GM12878 (cell line): ENCODE measurements around the gene GABPB2. TPM values are rescaled to one million over a fixed set of nuclear protein-coding genes. Genes with fewer than 3 reads are reported as not detected.

ENCODE experiments used
- ATAC-seq: fragments of 200-7000 bp; cut with Tn5 transposase; 3 replicates; pipeline ENCODE4 v1.9.1; 2020; ENCODE audit warnings: mild to moderate bottlenecking, moderate library complexity
- BruUV-seq: library from RNA; stranded (reverse); fragments of 400-500 nt; replicated peaks from 2 replicates; lab custom pipeline; 2021; lab: Mats Ljungman, UMichigan
- CTCF ChIA-PET: fragments of 300-600 bp; sonication (Branson Sonifier 250); formaldehyde crosslinking; extraction: SDS; loops from one replicate; lab custom pipeline; 2021; ENCODE audit warnings: inconsistent platforms; lab: Yijun Ruan, JAX
- POLR2A ChIA-PET: fragments of 350-600 bp; formaldehyde crosslinking; extraction: SDS; loops from one replicate; lab custom pipeline; 2021; ENCODE audit warnings: inconsistent platforms; lab: Charles Lee
- RAD21 ChIA-PET: fragments of 300-600 bp; sonication (Branson Sonifier 250); formaldehyde crosslinking; loops from one replicate; lab custom pipeline; 2023; ENCODE audit warnings: antibody characterized with exemption; ENCODE audit not compliant: unreplicated experiment; lab: Charles Lee
- SMC1A ChIA-PET: fragments of 300-600 bp; sonication (Branson Sonifier 250); formaldehyde crosslinking; loops from one replicate; lab custom pipeline; 2023; ENCODE audit not compliant: unreplicated experiment, uncharacterized antibody; lab: Charles Lee
- DNase-seq: peaks from one replicate; pipeline ENCODE4 v3.0.0-alpha.2; 2011; ENCODE audit warnings: low read depth, low spot score
- FAIRE-seq: peaks from 3 replicates; lab custom pipeline; 2011; peaks lifted over from hg19 to GRCh38; lab: Jason Lieb, UNC
- H2AFZ ChIP-seq: 2 replicates; pipeline ENCODE4 v1.6.0; 2011; ENCODE audit warnings: low read depth, low read length, control low read depth; ENCODE audit not compliant: control insufficient read depth
- H3K27ac ChIP-seq: 2 replicates; pipeline ENCODE4 v1.5.1; 2011; ENCODE audit warnings: control low read depth; ENCODE audit not compliant: control insufficient read depth, insufficient read depth
- H3K27me3 ChIP-seq, 2 experiments: replicated peaks in 1 of 2; 2 replicates each; pipeline versions ENCODE4 v1.6.0 to v1.6.1; 2011; ENCODE audit warnings: low read length in 1 of 2; ENCODE audit not compliant: control insufficient read depth in 2 of 2, insufficient read depth in 2 of 2
- H3K36me3 ChIP-seq, 2 experiments: 2 replicates each; pipeline ENCODE4 v1.5.1; 2011; ENCODE audit warnings: low read length in 1 of 2; ENCODE audit not compliant: control insufficient read depth in 2 of 2, insufficient read depth in 2 of 2
- H3K4me1 ChIP-seq: 2 replicates; pipeline ENCODE4 v1.6.1; 2011; ENCODE audit warnings: mild to moderate bottlenecking, low read length, moderate library complexity, mixed read lengths; ENCODE audit not compliant: control insufficient read depth, insufficient read depth
- H3K4me2 ChIP-seq: 2 replicates; pipeline ENCODE4 v1.6.0; 2011; ENCODE audit warnings: control low read depth; ENCODE audit not compliant: control insufficient read depth, insufficient read depth
- H3K4me3 ChIP-seq: fragments of 200-600 bp; sonication (generic); 2 replicates; pipeline ENCODE4 v1.5.1; 2016
- H3K79me2 ChIP-seq: 2 replicates; pipeline ENCODE4 v1.6.0; 2011; ENCODE audit warnings: low read length; ENCODE audit not compliant: control insufficient read depth, insufficient read depth
- H3K9ac ChIP-seq: 2 replicates; pipeline ENCODE4 v1.8.0; 2011; ENCODE audit warnings: low read length, control low read depth, mixed read lengths; ENCODE audit not compliant: control insufficient read depth, insufficient read depth
- H3K9me3 ChIP-seq: replicated peaks from 3 replicates; pipeline ENCODE4 v1.5.1; 2011; ENCODE audit warnings: mild to moderate bottlenecking, low read length; ENCODE audit not compliant: control insufficient read depth, insufficient read depth
- H4K20me1 ChIP-seq: 2 replicates; pipeline ENCODE4 v1.6.0; 2011; ENCODE audit not compliant: control insufficient read depth, insufficient read depth
- CUX1 ChIP-seq: IDR thresholded peaks from 2 replicates; pipeline ENCODE4 v1.6.1; 2012; ENCODE audit warnings: improper control_type of control experiment, low read depth, low read length; ENCODE audit not compliant: insufficient replicate concordance
- HDGF ChIP-seq: fragments of 450-650 bp; IDR thresholded peaks from 2 replicates; pipeline ENCODE4 v1.6.1; 2016; ENCODE audit warnings: antibody characterized with exemption
- IRF3 ChIP-seq: fragments of 450-650 bp; IDR thresholded peaks from 2 replicates; pipeline ENCODE4 v1.6.1; 2014; ENCODE audit warnings: mild to moderate bottlenecking
- MTA3 ChIP-seq: IDR thresholded peaks from 2 replicates; pipeline ENCODE4 v1.6.1; 2012; ENCODE audit warnings: low read length, inconsistent platforms, borderline replicate concordance
- NFYB ChIP-seq: IDR thresholded peaks from 2 replicates; pipeline ENCODE4 v1.6.1; 2011; ENCODE audit warnings: low read depth, mild to moderate bottlenecking, low read length, improper control_type of control experiment, moderate library complexity; ENCODE audit not compliant: insufficient read depth
- RFX5 ChIP-seq: IDR thresholded peaks from 2 replicates; pipeline ENCODE4 v1.6.1; 2011; ENCODE audit warnings: low read depth, low read length, improper control_type of control experiment
- SMARCA5 ChIP-seq: fragments of 450-650 bp; IDR thresholded peaks from 2 replicates; pipeline ENCODE4 v1.6.1; 2017; ENCODE audit warnings: mild to moderate bottlenecking
- ZZZ3 ChIP-seq: IDR thresholded peaks from 2 replicates; pipeline ENCODE4 v1.6.1; 2011; ENCODE audit warnings: low read depth; ENCODE audit not compliant: control insufficient read depth, insufficient read length
- WGBS: methylation state at CpG from one replicate; pipeline ENCODE4 v1.1.6; 2016; ENCODE audit warnings: low lambda C conversion rate; ENCODE audit not compliant: insufficient replicate concordance, insufficient coverage; ENCODE audit errors: missing lambda C conversion rate; 5-methylcytosine and 5-hydroxymethylcytosine counted together
- in situ Hi-C: fragments of 300-500 bp; cut with MboI; formaldehyde crosslinking; loops from 9 replicates; pipeline ENCODE4 v1.14.3; 2018; ENCODE audit warnings: mixed read lengths
- intact Hi-C: fragments of 100-400 bp; cut with micrococcal nuclease; formaldehyde crosslinking; loops from one replicate; pipeline ENCODE4 v1.14.2; 2022; ENCODE audit not compliant: unreplicated experiment
- polyA plus RNA-seq, 11 experiments: library from polyadenylated mRNA; depleted of rRNA in 4 of 11; unstranded in 6 of 11; stranded (reverse) in 5 of 11; fragments of >200 nt; fragmentation: Nextera tagmentation in 4 of 11; fragmentation: Illumina TruSeq in 1 of 11; extraction: Ambion mirVana in 4 of 11; extraction: Trizol in 1 of 11; gene quantifications; 1 replicate in 1 of 11; 2 replicates in 10 of 11; pipeline versions ENCODE4 v1.2.1 to v1.2.3, GENCODE V29; 2011 to 2016; ENCODE audit warnings: inconsistent platforms in 2 of 11, missing spikeins in 2 of 11, low read depth in 1 of 11
- total RNA-seq, 4 experiments: library from RNA; depleted of rRNA in 3 of 4; stranded (reverse); fragments of >200 nt in 3 of 4; fragmentation: Illumina TruSeq in 1 of 4; extraction: Trizol in 1 of 4; gene quantifications; 2 replicates each; pipeline versions ENCODE4 v1.2.1 to v1.2.3, GENCODE V29; 2013 to 2021

The GABPB2 gene
- total and polyA plus RNA-seq, 10 of the 15 experiments (the other 5 are each of a cell fraction or from before 2014, with no cell fraction given), result 2.3 to 10.5 (median 6.9) TPM

GRCh38 chr1:151167116-151167515 is 96.6 kb downstream of the GABPB2 start:
- CTCF ChIA-PET, result interaction anchor here (1.1 to 2.0 kb wide), 4 partner anchors 10 to 85 kb away, joined by 3 to 8 read pairs (median 4); partner anchors contain the start of gene TNFAIP8L2
- BruUV-seq, result no TSS peak
- peak overlapping the region; percentile 94 for H3K4me2 ChIP-seq
- no peak for FAIRE-seq
- no peak overlapping the region for H2AFZ ChIP-seq
- H3K9me3 ChIP-seq, result no peaks in the 10 kb centered on the region
- H4K20me1 ChIP-seq, result no peaks in the 10 kb centered on the region
- H3K4me1 ChIP-seq, result peaks cover 9% of the 10 kb centered on the region
- POLR2A ChIA-PET, result interaction anchor here (0.6 to 2.2 kb wide), 4 partner anchors 10 to 191 kb away, joined by 3 to 19 read pairs (median 4); partner anchors contain the start of gene TNFAIP8L2
- in situ Hi-C loops, result no loop called here
- intact Hi-C loops, result no loop called here
- RAD21 ChIA-PET, result interaction anchor here (1.0 to 1.7 kb wide), 3 partner anchors 8 to 67 kb away, joined by 3 to 12 read pairs (median 5); partner anchors contain the start of gene TNFAIP8L2
- H3K79me2 ChIP-seq, result peaks cover 24% of the 10 kb centered on the region
- no peak for DNase-seq
- TF ChIP-seq MTA3 (no peak), RFX5 (no peak), IRF3 (no peak), CUX1 (no peak), NFYB (no peak), ZZZ3 (no peak), SMARCA5 (no peak), HDGF (no peak)
- TF ChIP-seq, all 136 proteins: peak for 0
- H3K27ac ChIP-seq, result peak overlapping the region; percentile 70; the same call in 1 of the 2 replicates
- no peak for ATAC-seq
- no peaks in the 10 kb centered on the region for H3K27me3 ChIP-seq
- SMC1A ChIA-PET, result interaction anchor here (1.3 to 2.1 kb wide), 5 partner anchors 9 to 83 kb away, joined by 4 to 9 read pairs (median 5); partner anchors contain the start of genes TNFAIP8L2 and VPS72
- peak overlapping the region; percentile 98 for H3K9ac ChIP-seq
- peak overlapping the region; percentile 98 for H3K4me3 ChIP-seq
- WGBS, result 98% methylated on average over 6 of the region's 6 CpGs
- peaks cover 1 to 3% of the 10 kb centered on the region in 2 experiments; a peak in 3 of 4 replicates for H3K36me3 ChIP-seq
